NT2/D1 (cell line): Measurements from ENCODE around the gene ERC1.

ENCODE experiments used
- YY1 ChIP-seq: IDR thresholded peaks from 2 replicates; pipeline ENCODE4 v1.6.1; 2011; ENCODE audit not compliant: insufficient read length, insufficient read depth
- ZNF274 ChIP-seq: IDR thresholded peaks from 2 replicates; pipeline ENCODE4 v1.6.1; 2011; ENCODE audit warnings: mild to moderate bottlenecking, low read depth, low read length

DNA sequence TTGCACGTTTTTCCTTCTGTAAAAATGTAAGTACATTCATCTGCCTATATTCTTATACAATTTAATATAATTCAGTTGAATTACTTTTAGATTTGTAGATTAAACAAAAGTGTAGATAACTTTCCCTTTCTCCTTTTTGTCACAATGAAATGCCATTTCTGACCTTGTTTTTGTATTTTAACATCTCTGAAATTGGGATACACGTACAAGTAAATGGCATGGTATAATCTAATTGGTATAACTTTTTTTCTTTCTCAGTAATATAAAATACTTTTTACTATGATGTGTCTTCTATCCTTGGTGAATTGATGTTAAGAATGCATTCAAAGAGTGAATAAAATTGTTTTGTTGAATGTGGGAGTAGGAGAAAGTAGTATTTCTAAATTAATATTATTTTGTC, 210.0 kb downstream of the ERC1 start:
- TF ChIP-seq ZNF274 (no peak), YY1 (no peak)
